ENCODE results near the gene IQCE.

GRCh38 chr7:2654059-2654458, 95.3 kb downstream of the IQCE start:
- TF ChIP-seq, protein P1, sequence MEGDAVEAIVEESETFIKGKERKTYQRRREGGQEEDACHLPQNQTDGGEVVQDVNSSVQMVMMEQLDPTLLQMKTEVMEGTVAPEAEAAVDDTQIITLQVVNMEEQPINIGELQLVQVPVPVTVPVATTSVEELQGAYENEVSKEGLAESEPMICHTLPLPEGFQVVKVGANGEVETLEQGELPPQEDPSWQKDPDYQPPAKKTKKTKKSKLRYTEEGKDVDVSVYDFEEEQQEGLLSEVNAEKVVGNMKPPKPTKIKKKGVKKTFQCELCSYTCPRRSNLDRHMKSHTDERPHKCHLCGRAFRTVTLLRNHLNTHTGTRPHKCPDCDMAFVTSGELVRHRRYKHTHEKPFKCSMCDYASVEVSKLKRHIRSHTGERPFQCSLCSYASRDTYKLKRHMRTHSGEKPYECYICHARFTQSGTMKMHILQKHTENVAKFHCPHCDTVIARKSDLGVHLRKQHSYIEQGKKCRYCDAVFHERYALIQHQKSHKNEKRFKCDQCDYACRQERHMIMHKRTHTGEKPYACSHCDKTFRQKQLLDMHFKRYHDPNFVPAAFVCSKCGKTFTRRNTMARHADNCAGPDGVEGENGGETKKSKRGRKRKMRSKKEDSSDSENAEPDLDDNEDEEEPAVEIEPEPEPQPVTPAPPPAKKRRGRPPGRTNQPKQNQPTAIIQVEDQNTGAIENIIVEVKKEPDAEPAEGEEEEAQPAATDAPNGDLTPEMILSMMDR (conservative IDR thresholded peaks at IDR 0.05 in 1 of 2, IDR thresholded peaks at IDR 0.05 in 1 of 2; ENCODE audit: low read depth in 1 of 2, low read length in 2 of 2) = no peak
- no peak for TF ChIP-seq EZH2 (IDR thresholded peaks at IDR 0.05; ENCODE audit: low read length, missing control alignments)
